Panc1 (cell line): ENCODE data around the gene PLA1A. TPM values are rescaled to one million over a fixed set of nuclear protein-coding genes. Genes with fewer than 3 reads are reported as not detected.

Source experiments
- total RNA-seq: library from RNA; stranded (reverse); gene quantifications from one replicate; pipeline ENCODE4 v1.2.1, GENCODE V29; 2021; ENCODE audit not compliant: unreplicated experiment

The PLA1A gene
- total RNA-seq, 1 experiment from 2014 or later: not detected

Other genes with a start within 250 kb of the PLA1A start
- 47.8 TPM for gene TMEM39A, start 134.3 kb upstream of the PLA1A start, total RNA-seq
- gene POGLUT1, start 128.9 kb upstream of the PLA1A start, total RNA-seq: 24.6 TPM
- gene TIMMDC1, start 99.3 kb upstream of the PLA1A start, total RNA-seq: 170 TPM
- 0.15 TPM for gene CD80, start 38.3 kb upstream of the PLA1A start, total RNA-seq
- 7.8 TPM for gene ADPRH, start 18.4 kb upstream of the PLA1A start, total RNA-seq
- 0.15 TPM for gene POPDC2, start 62.7 kb downstream of the PLA1A start, total RNA-seq
- gene COX17, start 79.5 kb downstream of the PLA1A start, total RNA-seq: 81.6 TPM
- gene CFAP91, start 105.1 kb downstream of the PLA1A start, total RNA-seq: 0.90 TPM
- gene NR1I2, start 184.2 kb downstream of the PLA1A start, total RNA-seq: not detected